ENCODE results near the gene QPCTL.
A peak's percentile ranks its signal among the peaks of the same experiment; 100 is the strongest.
"Not testable (repeated sequence)": the region's sequence is repeated elsewhere in the genome, so short reads cannot be mapped to it uniquely, and the experiment has no call there.

QPCTL gene

GRCh38 chr19:45739498-45740439, 47.3 kb downstream of the QPCTL start:
- DNase-seq (ENCODE audit: low read depth): no peak
- no peak for TF ChIP-seq CTCF (conservative IDR thresholded peaks at IDR 0.05; ENCODE audit: control insufficient read depth, insufficient read depth, low read depth, low read length)
- no peak overlapping the region for H3K4me3 ChIP-seq (ENCODE audit: control insufficient read depth, low read depth, low read length)

GRCh38 chr19:45742969-45743368, 50.5 kb downstream of the QPCTL start:
- no peak for DNase-seq (ENCODE audit: low read depth)
- no peak for TF ChIP-seq CTCF (conservative IDR thresholded peaks at IDR 0.05; ENCODE audit: control insufficient read depth, insufficient read depth, low read depth, low read length)
- H3K4me3 ChIP-seq (ENCODE audit: control insufficient read depth, low read depth, low read length): no peak overlapping the region

- H3K4me3 ChIP-seq (ENCODE audit: control insufficient read depth, low read depth, low read length): no peak overlapping the region
- TF ChIP-seq CTCF (conservative IDR thresholded peaks at IDR 0.05; ENCODE audit: control insufficient read depth, insufficient read depth, low read depth, low read length): no peak
- DNase-seq (ENCODE audit: low read depth): no peak
These were observed 53.1 kb downstream of the QPCTL start for GRCh38 chr19:45745606-45746005.

GRCh38 chr19:45746866-45747265, 54.4 kb downstream of the QPCTL start:
- TF ChIP-seq CTCF (conservative IDR thresholded peaks at IDR 0.05; ENCODE audit: control insufficient read depth, insufficient read depth, low read depth, low read length): no peak
- no peak overlapping the region for H3K4me3 ChIP-seq (ENCODE audit: control insufficient read depth, low read depth, low read length)
- DNase-seq (ENCODE audit: low read depth): no peak

- H3K4me3 ChIP-seq (ENCODE audit: control insufficient read depth, low read depth, low read length): no peak overlapping the region
- no peak for DNase-seq (ENCODE audit: low read depth)
- TF ChIP-seq CTCF (conservative IDR thresholded peaks at IDR 0.05; ENCODE audit: control insufficient read depth, insufficient read depth, low read depth, low read length): no peak
These were observed 55.0 kb downstream of the QPCTL start for GRCh38 chr19:45747513-45747912.

GRCh38 chr19:45751483-45751882, 59.0 kb downstream of the QPCTL start:
- not testable (repeated sequence) for DNase-seq (ENCODE audit: low read depth); H3K4me3 ChIP-seq (ENCODE audit: control insufficient read depth, low read depth, low read length)

GRCh38 chr19:45752639-45753038, 60.2 kb downstream of the QPCTL start:
- no peak overlapping the region for H3K4me3 ChIP-seq (ENCODE audit: control insufficient read depth, low read depth, low read length)
- peak; percentile 95 for DNase-seq (ENCODE audit: low read depth)
- no peak for TF ChIP-seq CTCF (conservative IDR thresholded peaks at IDR 0.05; ENCODE audit: control insufficient read depth, insufficient read depth, low read depth, low read length)

All from fibroblast of mammary gland (primary cell).